Germinal center (tissue), 1 donor: ENCODE measurements around the gene PCDHGC4.

Source experiments
- DNase-seq: peaks from one replicate; pipeline ENCODE4 v3.0.0; 2012; ENCODE audit warnings: mixed read lengths, low spot score

The PCDHGC4 gene

GRCh38 chr5:141484641-141485311 lies at the start of gene PCDHGC4:
Gene PCDHGC4, plus strand, starts transcription at chr5:141485030. Its CDS starts 144 bp downstream, at chr5:141485174.
- DNase-seq: peak; percentile 51

DNA sequence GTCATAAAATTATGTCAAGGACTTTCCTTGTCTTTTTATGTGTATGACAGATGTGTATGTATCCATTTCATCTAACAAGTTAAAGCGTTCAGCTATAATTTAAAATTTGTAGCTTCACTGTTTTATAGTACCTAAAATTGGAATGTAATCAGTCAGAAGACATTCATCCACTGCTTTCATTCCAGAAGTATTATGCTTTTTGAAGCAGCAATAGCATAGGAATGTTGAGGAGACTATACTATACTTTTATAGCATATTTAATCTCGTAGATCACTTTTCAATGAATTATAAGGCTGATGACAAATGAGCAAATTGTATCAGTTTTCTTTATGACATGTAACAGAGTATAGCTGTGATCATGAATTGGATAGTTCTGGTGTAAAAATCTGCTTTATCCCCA lies 47.6 kb upstream of the PCDHGC4 start:
- DNase-seq: no peak

GRCh38 chr5:141439411-141440141 lies 45.3 kb upstream of the PCDHGC4 start:
- no peak for DNase-seq

GRCh38 chr5:141440341-141440740 lies 44.5 kb upstream of the PCDHGC4 start:
- DNase-seq: no peak

GRCh38 chr5:141441571-141442170 lies 43.2 kb upstream of the PCDHGC4 start:
- DNase-seq: no peak

GRCh38 chr5:141465351-141465750 lies 19.5 kb upstream of the PCDHGC4 start:
- no peak for DNase-seq

GRCh38 chr5:141475625-141476131 lies 9.2 kb upstream of the PCDHGC4 start, which contains the start of gene PCDHGC3:
Gene PCDHGC3, plus strand, starts transcription at chr5:141475966. Its CDS starts 151 bp downstream, at chr5:141476117.
- DNase-seq: peak; percentile 90

GRCh38 chr5:141476132-141476911 lies 8.5 kb upstream of the PCDHGC4 start:
- peak; percentile 39 for DNase-seq

GRCh38 chr5:141477044-141477575 lies 7.7 kb upstream of the PCDHGC4 start:
- no peak for DNase-seq

GRCh38 chr5:141477815-141478214 lies 7.0 kb upstream of the PCDHGC4 start:
- no peak for DNase-seq

- DNase-seq: no peak
Observed at GRCh38 chr5:141478321-141478945, 6.4 kb upstream of the PCDHGC4 start.

DNA sequence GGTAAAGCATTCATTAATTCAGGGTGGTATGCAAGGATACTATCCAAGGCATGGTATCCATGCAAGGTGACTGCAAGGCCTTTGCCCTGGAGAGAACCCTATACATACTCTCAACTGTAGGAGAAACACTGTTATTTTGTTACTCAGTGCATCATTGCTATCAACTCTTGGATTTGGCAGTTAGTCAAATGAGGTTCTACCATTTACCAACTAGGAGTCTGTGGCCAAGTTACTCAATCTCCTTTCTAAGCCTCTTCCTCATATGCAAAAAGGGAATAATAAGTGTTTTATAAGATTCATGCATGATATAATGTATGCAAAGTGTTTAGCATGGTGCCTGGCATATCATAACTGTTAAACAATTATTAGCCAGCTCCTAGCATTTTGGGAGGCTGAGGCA lies 5.1 kb upstream of the PCDHGC4 start:
- DNase-seq: no peak

DNA sequence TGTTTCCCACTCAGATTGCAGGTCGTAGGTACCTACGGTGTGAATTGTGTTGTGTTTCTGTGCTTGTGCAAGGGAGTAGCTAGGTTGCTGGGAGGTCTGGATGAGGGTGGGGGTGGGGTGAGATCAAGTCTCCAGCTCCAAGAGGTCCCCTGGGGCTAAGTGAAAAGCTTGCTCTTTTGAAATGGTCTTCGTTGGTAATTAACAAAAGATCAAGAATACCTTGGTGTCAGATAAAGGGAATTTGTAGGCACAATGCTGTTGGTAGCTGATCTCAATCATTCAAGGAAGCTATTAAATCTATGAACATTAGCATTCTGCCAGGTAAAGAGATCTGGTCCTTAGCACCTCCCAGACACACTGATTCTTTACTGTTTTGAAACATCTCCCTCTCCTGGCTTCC lies 928 bp upstream of the PCDHGC4 start:
- no peak for DNase-seq

- DNase-seq: no peak
Observed at GRCh38 chr5:141484310-141484640, 555 bp upstream of the PCDHGC4 start.

DNA sequence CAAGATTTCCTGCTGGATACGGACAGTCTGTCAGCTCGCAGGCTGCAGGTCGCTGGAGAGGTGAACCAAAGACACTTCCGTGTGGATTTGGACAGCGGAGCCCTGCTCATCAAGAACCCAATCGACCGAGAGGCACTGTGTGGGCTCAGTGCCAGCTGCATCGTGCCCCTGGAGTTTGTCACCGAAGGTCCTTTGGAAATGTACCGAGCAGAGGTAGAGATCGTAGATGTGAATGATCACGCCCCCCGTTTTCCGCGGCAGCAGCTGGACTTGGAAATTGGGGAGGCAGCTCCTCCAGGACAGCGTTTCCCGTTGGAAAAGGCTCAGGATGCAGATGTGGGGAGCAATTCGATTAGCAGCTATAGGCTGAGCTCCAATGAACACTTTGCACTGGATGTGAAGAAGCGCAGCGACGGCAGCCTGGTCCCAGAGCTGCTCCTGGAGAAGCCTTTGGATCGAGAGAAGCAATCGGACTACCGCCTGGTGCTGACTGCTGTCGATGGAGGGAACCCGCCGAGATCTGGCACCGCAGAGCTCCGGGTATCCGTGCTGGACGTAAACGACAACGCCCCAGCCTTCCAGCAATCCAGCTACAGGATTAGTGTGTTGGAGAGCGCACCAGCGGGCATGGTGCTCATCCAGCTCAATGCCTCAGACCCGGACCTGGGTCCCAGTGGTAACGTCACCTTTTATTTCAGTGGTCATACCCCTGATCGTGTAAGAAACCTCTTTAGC lies 658 bp downstream of the PCDHGC4 start:
- no peak for DNase-seq

DNA sequence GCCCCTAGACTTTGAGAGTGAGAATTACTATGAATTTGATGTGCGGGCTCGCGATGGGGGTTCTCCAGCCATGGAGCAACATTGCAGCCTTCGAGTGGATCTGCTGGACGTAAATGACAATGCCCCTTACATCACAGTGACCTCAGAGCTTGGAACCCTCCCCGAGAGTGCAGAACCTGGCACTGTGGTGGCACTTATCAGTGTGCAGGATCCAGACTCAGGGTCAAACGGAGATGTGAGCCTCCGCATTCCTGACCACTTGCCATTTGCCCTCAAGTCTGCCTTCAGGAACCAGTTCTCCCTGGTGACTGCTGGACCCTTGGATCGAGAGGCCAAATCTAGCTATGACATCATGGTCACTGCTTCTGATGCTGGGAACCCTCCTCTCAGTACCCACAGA lies 1.3 kb downstream of the PCDHGC4 start:
- DNase-seq: no peak

DNA sequence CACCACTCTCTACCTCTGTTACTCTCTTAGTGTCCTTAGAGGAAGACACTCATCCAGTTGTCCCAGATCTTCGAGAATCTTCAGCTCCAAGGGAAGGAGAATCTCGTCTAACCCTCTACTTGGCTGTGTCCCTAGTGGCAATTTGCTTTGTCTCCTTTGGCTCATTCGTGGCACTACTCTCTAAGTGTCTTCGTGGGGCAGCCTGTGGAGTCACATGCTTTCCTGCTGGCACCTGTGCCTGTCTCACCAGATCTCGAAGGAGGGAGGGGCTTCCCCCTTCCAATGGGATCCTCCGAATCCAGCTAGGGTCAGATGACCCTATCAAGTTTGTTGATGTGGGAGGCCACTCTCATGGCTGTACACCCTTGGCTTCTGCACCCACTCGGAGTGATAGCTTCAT lies 2.3 kb downstream of the PCDHGC4 start:
- DNase-seq: no peak

DNA sequence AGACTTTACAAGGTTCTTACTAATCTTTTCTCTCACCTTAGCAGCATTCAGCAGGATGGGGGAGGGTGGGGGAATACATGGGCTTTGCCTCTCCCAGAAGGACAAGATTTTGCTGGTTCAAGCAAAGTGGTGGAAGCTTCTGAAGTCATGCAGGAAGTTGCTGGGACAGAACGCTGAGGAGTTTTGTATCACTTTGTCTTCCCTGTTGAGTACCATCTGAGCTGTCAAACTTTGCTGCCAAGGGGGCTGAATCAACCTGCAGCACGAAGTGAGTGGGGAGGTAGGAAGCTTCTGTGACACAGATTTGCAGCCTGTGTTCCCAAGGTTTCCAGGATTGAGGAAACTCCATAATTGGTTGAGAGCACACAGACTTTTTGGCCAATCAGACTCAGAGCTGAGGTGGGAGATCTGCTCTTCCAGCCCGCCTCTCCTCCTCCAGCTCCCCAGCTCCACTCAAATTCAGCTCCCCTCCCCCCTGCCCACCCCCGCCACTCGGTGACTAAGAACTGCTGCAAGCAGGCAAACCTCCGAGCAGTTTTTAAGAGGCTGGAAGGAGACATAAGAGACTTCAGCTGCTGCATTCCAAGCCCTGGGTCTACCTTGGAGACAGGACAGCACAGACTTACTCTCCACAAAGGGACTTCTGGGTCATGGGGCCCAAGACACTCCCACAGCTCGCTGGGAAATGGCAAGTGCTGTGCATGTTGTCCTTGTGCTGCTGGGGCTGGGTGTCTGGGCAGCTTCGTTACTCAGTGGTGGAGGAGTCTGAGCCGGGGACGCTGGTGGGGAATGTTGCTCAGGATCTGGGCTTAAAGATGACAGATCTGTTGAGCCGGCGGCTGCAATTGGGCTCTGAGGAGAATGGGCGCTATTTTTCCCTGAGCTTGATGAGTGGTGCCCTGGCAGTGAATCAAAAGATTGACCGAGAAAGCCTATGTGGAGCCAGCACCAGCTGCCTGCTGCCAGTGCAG lies 4.0 kb downstream of the PCDHGC4 start, which contains the start of gene PCDHGC5:
Gene PCDHGC5 (plus strand): TSS at position 491 of the 971 bp plus-strand sequence. CDS start 160 bp downstream, at position 651.
- no peak for DNase-seq

DNA sequence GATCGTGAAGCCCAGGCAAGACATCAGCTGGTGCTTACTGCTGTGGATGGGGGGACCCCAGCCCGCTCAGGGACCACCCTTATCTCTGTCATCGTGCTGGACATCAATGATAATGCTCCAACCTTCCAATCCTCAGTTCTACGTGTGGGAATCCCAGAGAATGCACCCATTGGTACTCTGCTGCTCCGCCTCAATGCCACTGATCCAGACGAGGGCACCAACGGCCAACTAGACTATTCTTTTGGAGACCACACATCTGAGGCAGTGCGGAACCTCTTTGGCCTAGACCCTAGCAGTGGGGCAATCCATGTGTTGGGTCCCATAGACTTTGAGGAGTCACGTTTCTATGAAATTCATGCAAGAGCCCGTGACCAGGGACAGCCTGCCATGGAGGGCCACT lies 5.0 kb downstream of the PCDHGC4 start:
- DNase-seq: no peak
